Brain microvascular endothelial cell (primary cell): ENCODE measurements around the gene LOXL1.

Experiments used
- DNase-seq: peaks from one replicate; pipeline ENCODE4 v3.0.0-alpha.2; 2020
- H3K27ac ChIP-seq: fragments of 250-450 bp; sonication (Bioruptor Pico); 2 replicates; pipeline ENCODE4 v1.5.1; 2020; ENCODE audit warnings: mild to moderate bottlenecking, moderate library complexity
- H3K27me3 ChIP-seq: fragments of 250-450 bp; sonication (Bioruptor Pico); replicated peaks from 2 replicates; pipeline ENCODE4 v1.5.1; 2020; ENCODE audit warnings: mild to moderate bottlenecking
- H3K36me3 ChIP-seq: fragments of 250-450 bp; sonication (Bioruptor Pico); replicated peaks from 2 replicates; pipeline ENCODE4 v1.5.1; 2020; ENCODE audit warnings: mild to moderate bottlenecking
- H3K4me3 ChIP-seq: 2 replicates; pipeline ENCODE4 v1.5.1; 2011; ENCODE audit warnings: low read depth, mild to moderate bottlenecking, control low read depth, low read length, moderate library complexity
- CTCF ChIP-seq: IDR thresholded peaks from 2 replicates; pipeline ENCODE4 v1.5.1; 2011; ENCODE audit warnings: low read depth, mild to moderate bottlenecking, moderate library complexity, low read length, control low read depth, inconsistent platforms; ENCODE audit errors: missing control alignments
- in situ Hi-C: cut with HindIII; loops from 2 replicates; pipeline ENCODE4 v1.10.0; 2017; ENCODE audit warnings: low sequenced_read_pairs, low pct_ligation_motif_present

Gene LOXL1

GRCh38 chr15:73978896-73979295, 52.6 kb downstream of the LOXL1 start:
- no peak for TF ChIP-seq CTCF
- Histone ChIP-seq H3K4me3 (no peak overlapping the region), H3K36me3 (no peaks in the 10 kb centered on the region), H3K27ac (no peak overlapping the region), H3K27me3 (no peaks in the 10 kb centered on the region)
- in situ Hi-C loops: no loop called here
- DNase-seq: no peak

DNA sequence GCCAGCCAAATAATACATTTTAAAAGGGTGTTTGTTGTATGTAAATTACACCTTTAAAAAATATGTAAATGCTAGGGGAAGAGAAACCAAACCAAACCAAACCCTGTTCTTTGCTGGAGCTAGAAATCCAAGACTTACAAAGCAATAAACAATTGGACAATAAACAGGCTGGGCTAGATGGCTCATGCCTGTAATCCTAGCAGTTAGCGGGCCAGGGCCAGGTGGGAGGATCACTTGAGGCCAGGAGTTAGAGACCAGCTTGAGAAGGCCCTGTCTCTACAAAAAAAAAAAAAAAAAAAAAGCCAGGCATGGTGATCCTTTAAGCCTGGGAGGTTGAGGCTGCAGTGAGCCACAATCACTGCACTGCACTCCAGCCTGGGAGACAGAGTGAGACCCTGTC, 53.4 kb downstream of the LOXL1 start:
- in situ Hi-C loops: no loop called here

GRCh38 chr15:73981761-73982221, 55.5 kb downstream of the LOXL1 start:
- no peak for DNase-seq
- Histone ChIP-seq H3K4me3 (no peak overlapping the region), H3K27me3 (no peaks in the 10 kb centered on the region), H3K27ac (peak overlapping the region; percentile 84), H3K36me3 (no peaks in the 10 kb centered on the region)
- no peak for TF ChIP-seq CTCF
- in situ Hi-C loops: no loop called here

More for the DNA sequence above, 53.4 kb downstream of the LOXL1 start:
- Histone ChIP-seq H3K27ac (no peak overlapping the region), H3K36me3 (no peaks in the 10 kb centered on the region), H3K27me3 (no peaks in the 10 kb centered on the region), H3K4me3 (no peak overlapping the region)
- TF ChIP-seq CTCF: no peak
- DNase-seq: no peak

- Histone ChIP-seq H3K4me3 (no peak overlapping the region), H3K36me3 (no peaks in the 10 kb centered on the region), H3K27me3 (no peaks in the 10 kb centered on the region), H3K27ac (peak overlapping the region; percentile 84)
- DNase-seq: peak; percentile 84
- TF ChIP-seq CTCF: no peak
- in situ Hi-C loops: no loop called here
Measured at GRCh38 chr15:73982222-73982962, 56.1 kb downstream of the LOXL1 start.

DNA sequence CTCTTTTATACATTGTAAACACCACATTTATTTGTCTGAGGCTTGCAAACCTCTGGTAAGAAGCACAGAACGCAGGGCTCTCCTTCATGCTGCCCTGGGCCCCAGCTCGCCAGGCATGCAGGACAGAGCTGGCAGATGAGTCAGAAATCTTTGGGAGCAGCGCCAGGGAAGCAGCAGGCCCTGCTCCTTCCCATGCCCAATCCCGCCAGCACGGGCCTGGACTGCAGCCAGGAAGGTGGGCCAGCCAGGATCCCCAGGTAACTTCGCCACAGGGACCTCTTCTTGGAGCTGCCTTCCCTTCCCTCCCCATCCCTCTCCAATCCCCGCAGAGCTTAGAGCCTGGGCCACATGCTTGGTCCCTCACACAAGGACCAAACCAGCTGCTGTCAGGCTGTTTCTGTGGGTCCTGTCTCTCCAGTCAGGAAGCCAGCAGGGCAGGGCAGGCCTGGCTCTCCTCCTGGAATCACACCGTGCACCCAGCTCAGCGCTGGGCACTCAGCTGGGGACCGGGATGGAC, 57.0 kb downstream of the LOXL1 start:
- in situ Hi-C loops: no loop called here
- Histone ChIP-seq H3K27ac (peak overlapping the region; percentile 84), H3K36me3 (no peaks in the 10 kb centered on the region), H3K27me3 (no peaks in the 10 kb centered on the region), H3K4me3 (no peak overlapping the region)
- peak; percentile 58 for DNase-seq
- TF ChIP-seq CTCF: no peak
